GM18508 (cell line): Measurements from ENCODE around the gene SULT1A2.
"Not testable (repeated sequence)": the region's sequence is repeated elsewhere in the genome, so short reads cannot be mapped to it uniquely, and the experiment has no call there.

Source experiments
- ATAC-seq: cut with Tn5 transposase; IDR thresholded peaks from one replicate; pipeline ENCODE4 v1.9.1; 2021; ENCODE audit warnings: moderate number of reproducible peaks; ENCODE audit not compliant: insufficient read depth, unreplicated experiment

Gene SULT1A2

GRCh38 chr16:28592511-28592910 is 4.3 kb downstream of the SULT1A2 start:
- no peak for ATAC-seq

DNA sequence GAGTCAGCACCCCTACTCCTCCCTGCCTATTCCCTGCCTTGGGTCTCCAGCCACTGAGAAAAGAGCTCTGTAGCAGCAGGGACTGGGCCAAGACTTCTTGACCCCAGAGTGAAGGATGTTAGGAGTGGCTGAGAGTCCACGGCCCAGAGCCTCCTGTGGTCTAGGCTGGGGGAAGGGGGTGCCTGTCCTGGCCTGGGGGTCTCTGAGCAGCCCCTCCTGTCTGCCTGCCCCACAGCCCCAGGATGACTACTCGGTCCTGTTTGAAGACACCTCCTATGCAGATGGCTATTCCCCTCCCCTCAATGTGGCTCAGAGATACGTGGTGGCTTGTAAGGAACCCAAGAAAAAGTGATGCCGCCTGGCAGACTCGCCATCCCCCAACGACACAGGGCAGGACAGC is 5.5 kb downstream of the SULT1A2 start:
- ATAC-seq = no peak

DNA sequence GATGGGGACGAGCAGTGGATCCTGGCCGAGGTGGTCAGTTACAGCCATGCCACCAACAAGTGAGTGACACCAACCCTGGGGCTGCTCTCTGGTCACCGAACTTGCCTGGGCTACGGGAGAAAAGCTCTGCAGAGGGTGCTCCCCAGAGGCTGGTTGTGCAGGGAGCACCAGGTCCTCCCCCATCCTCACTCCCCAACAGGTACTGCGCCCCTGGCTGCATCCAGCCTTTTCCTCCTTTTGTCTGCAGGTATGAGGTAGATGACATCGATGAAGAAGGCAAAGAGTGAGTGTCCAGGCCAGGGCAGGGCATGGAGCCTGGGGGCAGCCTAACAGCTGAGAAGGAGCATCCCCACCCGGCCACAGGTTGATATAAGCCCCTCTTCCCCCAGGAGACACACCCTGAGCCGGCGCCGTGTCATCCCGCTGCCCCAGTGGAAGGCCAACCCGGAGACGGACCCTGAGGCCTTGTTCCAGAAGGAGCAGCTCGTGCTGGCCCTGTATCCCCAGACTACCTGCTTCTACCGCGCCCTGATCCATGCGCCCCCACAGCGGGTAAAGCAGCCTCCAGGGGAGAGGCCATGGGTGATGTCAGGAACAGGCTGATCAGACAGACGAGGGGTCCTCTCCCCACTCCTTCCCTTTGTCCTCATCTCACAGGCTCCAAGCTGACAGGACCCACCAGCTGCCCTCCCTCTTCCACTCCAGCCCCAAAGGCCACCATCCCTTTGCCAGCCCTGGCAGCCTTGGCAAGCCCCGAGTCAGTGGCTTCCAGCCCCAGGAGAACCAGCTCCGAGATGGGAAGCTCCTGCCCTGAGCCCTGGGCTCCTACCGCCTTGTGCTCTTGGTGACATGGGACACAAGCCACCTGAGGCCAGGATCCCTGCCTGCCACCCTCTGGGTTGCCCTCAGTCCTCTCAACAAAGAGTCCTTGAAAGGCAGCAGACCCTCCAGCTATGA is 6.2 kb downstream of the SULT1A2 start:
- ATAC-seq = no peak

GRCh38 chr16:28589930-28590329 is 6.9 kb downstream of the SULT1A2 start:
- ATAC-seq = no peak

- no peak for ATAC-seq
Observed at GRCh38 chr16:28589069-28589468, 7.8 kb downstream of the SULT1A2 start.

- ATAC-seq = no peak
Observed at GRCh38 chr16:28587386-28587785, 9.5 kb downstream of the SULT1A2 start.

DNA sequence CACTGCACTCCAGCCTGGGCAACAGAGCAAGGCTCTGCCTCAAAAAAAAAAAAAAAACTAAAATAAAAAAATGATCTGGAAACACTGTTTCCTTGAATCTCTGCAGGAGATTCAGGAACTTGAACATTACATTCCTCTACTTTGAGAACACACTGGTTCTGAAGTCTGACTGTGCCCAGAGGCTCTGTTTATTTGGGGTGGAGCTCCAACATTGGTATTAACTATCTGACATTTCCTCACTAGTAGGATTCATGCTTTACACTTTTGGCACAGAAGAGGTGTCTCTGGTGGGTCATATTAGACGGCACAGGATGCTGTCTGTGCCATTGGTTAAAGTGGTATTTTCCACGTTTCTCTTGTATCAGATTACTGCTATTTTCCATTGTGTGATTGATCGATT is 10.4 kb downstream of the SULT1A2 start:
- ATAC-seq = no peak

- no peak for ATAC-seq
Observed at GRCh38 chr16:28585674-28586073, 11.2 kb downstream of the SULT1A2 start.

DNA sequence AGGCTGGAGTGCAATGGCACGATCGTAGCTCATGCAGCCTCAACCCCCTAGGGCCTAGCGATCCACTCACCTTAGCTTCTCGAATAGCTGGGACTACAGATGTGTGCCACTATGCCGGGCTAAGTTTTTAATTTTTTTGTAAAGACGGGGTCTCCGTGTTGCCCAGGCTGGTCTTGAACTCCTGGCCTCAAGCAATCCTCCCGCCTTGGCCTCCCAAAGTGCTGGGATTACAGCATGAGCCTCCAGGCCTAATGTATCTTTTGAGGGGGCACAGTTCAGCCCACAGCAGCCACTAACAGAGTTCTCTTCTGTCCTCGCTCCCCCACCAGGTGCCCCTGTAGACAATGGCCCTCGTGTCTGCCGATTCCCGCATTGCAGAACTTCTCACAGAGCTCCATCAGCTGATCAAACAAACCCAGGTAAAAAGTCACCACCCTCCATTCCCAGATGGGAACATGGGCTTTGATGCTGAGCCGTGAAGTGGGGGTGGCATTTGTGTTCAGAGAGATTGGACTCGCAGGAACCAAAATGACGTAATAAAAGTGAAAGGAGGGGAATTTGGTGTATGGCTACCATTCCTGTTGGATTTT is 16.0 kb downstream of the SULT1A2 start:
- no peak for ATAC-seq

GRCh38 chr16:28575446-28576109 is 21.3 kb downstream of the SULT1A2 start:
- ATAC-seq = no peak

GRCh38 chr16:28574925-28575324 is 21.9 kb downstream of the SULT1A2 start:
- ATAC-seq = no peak

GRCh38 chr16:28573738-28574718 is 22.8 kb downstream of the SULT1A2 start:
- no peak for ATAC-seq

DNA sequence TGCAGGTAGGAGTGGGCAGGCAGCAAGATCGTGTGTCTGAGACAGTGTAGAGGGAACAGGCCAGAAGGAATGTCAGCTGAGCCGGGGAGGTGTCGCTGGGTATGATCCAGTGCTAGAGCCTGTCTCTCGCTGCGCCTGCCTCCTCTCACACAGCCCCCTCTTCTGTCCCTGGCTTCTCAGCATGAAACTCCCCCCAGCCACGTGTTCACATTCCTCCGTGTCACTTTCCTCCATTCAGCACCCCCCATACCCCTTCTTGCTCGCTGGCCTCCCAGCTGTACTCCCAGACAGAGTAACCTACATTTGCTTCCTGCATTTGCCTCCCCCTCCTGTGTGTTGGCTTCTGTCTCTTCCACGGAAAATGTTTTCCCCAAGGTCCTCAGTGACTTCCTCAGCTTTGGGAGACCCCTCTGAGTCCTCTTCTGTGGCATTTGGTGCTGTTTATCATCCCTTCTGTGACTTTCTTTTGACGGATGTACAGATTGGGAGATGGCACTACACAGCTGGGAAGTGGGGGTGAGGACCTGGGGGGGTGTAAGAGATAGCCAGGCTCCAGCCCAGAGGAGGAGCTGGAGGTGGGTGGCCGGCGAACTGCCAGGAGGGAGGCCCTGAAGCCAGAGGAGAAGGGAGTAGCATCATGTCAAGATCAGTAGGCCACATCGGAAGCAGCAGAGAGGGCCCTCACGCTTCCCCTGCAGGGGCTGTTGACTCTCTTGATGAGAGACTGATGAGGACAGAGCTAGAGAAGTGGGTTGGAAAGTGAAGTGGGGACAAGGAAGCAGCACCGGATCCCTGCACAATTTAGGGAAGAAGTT is 23.9 kb downstream of the SULT1A2 start:
- no peak for ATAC-seq

DNA sequence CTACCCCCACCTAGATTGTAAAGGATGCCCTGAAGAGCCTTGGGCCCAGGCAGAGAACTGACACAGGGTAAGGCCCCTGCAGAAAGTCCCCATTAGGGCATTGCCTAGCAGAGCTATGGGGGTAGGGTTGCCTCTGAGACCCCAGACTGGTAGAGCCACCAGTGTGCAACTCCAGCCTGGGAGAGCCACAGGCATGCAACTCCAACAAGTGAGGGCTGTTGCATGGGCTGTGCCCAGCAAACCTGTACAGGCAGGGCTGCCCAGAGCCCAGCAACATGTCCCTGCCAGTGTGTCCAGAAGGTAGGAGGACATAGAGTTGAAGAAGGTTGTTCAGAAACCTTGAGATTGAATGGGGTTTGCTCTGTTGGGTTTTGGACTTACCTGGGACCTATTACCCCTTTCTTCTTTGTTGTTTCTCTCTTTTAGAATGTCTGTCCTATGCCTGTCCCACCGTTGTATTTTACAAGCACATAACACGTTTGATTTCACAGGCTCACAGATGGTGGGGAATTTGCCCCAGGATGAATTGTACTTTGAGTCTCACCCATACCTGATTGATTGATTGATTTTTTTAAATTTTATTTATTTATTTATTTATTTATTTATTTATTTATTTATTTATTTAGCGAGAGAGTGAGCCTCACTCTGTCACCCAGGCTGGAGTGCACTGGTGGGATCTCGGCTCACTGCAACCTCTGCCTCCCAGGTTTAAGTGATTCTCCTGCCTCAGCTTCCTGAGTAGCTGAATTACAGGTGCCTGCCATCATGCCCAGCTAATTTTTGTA is 26.7 kb downstream of the SULT1A2 start:
- ATAC-seq = no peak

- ATAC-seq = no peak
Observed at GRCh38 chr16:28569021-28569420, 27.8 kb downstream of the SULT1A2 start.

DNA sequence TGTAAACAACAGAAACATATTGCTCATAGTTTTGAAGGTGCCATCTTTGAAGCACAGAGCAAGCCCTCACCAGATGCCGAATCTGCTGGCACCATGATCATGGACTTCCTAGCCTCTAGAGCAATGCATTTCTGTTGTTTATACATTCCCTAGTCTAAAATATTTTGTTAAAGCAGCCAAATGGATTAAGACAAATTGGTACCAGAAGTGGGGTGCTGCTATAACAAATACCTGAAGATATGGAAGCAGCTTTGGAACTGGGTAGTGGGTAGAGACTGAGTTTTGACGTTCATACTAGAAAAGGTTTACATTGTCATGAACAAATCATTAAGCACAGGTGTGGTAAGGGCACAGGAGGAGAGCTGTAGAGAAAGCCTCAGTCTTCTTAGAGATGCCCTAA is 29.6 kb downstream of the SULT1A2 start:
- ATAC-seq = no peak

GRCh38 chr16:28566233-28566925 is 30.5 kb downstream of the SULT1A2 start:
- ATAC-seq = not testable (repeated sequence)

DNA sequence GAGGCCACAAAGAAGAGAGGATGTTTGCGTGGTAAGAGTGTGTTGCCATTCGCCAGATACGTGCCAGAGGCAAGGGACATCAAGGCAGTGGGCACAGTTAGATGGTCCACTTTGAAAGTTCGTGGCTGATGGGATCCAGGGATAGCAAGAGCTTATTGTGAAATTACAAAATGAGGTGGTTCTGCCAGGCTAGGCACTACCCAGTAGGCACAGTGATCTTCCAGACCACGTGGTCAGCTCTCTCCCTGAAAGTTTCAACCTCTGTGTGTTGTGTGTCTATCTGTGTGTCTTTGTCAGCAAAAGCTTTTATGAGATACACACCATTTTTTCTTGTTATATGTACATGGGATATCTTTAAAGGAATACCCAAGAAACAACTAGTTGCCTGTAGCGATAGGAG is 33.6 kb downstream of the SULT1A2 start:
- ATAC-seq = no peak
